GM21723 (cell line): Measurements from ENCODE around the gene CACNA1D.
"Not testable (repeated sequence)": the region's sequence is repeated elsewhere in the genome, so short reads cannot be mapped to it uniquely, and the experiment has no call there.

Source experiments
- ATAC-seq: cut with Tn5 transposase; IDR thresholded peaks from one replicate; pipeline ENCODE4 v1.9.1; 2021; ENCODE audit warnings: mild to moderate bottlenecking, moderate library complexity; ENCODE audit not compliant: unreplicated experiment

The CACNA1D gene

DNA sequence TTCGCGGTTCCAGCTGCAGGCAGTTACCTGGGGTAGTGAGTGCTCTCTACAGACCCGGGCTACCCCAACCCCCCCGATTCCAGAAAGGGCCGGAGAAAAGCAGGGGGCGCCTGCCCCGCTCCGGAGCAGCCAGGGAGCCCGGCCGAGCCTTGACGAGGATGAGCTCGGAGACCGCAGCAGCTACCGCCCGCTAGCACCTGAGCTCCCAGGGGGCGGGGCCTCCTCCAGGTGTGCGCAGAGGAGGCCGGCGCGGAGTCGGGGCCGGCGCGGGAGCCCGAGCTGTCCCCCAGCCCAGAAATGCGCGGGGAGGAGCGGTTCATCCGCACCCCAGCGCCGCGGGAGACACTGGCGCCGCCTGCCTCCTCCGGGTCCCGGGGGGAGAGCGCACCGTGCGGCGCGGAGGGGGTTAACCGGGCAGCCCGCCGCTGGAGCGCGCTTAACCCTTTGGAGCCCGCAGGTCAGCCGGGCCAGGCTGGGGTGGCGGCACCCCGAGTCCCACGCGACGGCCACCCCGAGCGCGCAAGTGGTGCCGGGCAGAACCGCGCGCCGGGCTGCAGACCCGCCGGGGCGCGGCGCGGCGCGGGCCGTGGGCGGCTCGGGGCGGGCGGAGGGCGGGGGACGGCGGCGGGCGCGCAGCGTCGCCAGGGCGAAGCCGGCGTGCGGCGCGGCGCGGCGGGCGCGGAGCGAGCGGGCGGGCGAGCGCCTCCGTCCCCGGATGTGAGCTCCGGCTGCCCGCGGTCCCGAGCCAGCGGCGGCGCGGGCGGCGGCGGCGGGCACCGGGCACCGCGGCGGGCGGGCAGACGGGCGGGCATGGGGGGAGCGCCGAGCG, at the start of gene CACNA1D:
Gene CACNA1D (plus strand): TSS at position 649 of the 829 bp plus-strand sequence. CDS start 556 bp downstream, outside the sequence.
- ATAC-seq = no peak

- ATAC-seq = no peak
These were observed 37.3 kb upstream of the CACNA1D start for GRCh38 chr3:53457068-53457467.

- no peak for ATAC-seq
These were observed 34.1 kb upstream of the CACNA1D start for GRCh38 chr3:53460326-53460725.

GRCh38 chr3:53464424-53464823, 30.0 kb upstream of the CACNA1D start:
- ATAC-seq = no peak

GRCh38 chr3:53469758-53470157, 24.7 kb upstream of the CACNA1D start:
- not testable (repeated sequence) for ATAC-seq

DNA sequence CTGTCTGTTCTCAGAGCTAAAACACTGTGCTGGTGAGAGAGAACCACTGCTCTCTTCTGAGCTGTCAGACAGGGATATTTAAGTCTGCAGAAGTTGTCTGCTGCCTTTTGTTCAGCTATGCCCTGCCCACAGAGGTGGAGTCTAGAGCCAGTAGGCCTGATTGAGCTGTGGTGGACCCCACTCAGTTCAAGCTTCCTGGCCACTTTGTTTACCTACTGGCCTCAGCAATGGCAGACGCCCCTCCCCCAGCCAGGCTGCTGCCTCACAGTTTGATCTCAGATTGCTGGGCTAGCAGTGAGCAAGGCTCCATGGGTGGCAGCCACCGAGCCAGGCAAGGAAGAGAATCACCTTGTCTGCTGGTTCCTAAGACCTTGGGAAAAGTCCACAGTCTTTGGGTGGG, 21.0 kb upstream of the CACNA1D start:
- ATAC-seq = no peak

DNA sequence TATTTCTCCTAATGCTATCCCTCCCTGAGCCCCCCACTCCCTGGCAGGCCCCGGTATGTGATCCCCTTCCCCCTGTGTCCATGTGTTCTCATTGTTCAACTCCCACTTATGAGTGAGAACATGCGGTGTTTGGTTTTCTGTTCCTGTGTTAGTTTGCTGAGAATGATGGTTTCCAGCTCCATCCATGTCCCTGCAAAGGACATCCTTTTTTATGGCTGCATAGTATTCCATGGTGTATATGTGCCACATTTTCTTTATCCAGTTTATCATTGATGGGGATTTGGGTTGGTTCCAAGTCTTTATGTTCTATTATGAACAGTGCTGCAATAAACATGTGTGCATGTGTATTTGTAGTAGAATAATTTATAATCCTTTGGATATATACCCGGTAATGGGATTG, 18.0 kb upstream of the CACNA1D start:
- not testable (repeated sequence) for ATAC-seq

GRCh38 chr3:53477689-53478088, 16.7 kb upstream of the CACNA1D start:
- ATAC-seq = not testable (repeated sequence)

- no peak for ATAC-seq
These were observed 16.1 kb upstream of the CACNA1D start for GRCh38 chr3:53478166-53478830.

DNA sequence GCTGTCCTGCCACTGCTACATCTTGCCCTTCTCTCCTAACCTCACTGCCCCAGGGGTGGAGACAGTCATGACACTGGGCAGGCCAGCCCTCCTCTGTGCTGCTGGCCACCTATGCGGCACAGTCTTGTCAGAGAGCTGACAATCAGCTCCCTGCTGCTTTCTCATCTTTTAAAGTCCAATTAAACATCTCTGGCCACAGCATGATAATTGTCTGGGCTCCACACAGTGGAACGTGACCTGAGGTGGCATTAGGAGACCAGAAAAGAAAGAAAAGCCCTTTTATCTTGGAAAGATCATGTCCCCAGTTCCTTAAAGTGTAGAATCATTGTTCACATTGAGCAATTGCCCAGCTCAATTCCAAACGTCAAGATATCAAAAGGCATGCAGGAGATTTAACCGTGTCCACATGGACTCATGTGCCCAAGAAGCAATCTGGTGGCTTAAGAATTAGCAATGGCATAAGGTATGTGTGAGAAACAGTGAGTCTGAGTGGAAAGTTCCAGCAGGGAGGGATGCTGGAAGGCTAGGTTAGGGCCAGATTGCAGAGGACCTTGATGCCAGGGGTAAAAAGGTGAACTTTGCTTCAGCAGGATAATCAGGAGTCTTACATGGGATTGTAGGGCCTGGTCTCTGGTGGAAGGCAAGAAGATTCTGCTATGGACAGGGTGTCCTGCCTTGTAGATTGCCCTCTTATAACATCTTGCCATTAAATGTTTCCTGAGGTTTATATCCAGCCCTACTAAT, 15.3 kb upstream of the CACNA1D start:
- ATAC-seq = no peak

DNA sequence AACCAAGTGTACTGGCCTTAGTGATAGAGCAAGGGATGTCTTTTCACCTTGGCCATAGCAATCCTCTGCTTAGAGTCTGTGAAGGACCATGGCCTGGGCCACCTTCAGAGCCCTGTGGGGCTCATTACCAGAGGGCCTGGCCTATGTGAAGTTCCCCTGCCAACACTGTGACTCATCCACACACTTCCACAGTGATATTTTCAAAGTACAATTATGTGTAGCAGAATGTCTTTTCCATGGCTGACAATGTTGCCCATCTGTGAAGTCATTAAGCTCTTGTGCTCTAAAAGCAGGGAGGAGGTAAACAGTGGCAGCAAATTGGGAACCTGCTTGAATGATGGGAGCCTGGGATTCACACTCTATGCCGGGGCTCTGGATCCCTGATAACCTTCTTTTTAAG, 12.2 kb upstream of the CACNA1D start:
- ATAC-seq = no peak

GRCh38 chr3:53483821-53484220, 10.6 kb upstream of the CACNA1D start:
- ATAC-seq = no peak

DNA sequence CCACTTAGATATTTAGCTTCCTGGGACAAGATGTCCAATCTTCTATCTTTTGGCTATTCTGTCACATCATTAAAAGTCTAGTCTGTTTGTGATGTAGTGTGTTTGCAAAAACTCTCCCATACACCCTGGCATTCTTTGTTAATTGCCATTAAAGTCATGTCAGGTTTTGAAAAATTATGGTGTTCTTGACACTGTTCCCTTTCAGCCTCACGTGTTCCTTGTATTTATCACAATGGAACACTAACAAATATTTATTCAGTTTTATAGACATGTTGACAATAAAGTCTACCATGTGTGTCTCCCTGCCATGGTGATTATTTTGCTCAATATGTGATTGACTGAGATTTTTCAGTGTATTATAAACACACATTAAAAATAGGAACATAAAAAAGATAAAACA, 9.4 kb upstream of the CACNA1D start:
- ATAC-seq = no peak

- no peak for ATAC-seq
These were observed 8.6 kb upstream of the CACNA1D start for GRCh38 chr3:53485675-53486403.

DNA sequence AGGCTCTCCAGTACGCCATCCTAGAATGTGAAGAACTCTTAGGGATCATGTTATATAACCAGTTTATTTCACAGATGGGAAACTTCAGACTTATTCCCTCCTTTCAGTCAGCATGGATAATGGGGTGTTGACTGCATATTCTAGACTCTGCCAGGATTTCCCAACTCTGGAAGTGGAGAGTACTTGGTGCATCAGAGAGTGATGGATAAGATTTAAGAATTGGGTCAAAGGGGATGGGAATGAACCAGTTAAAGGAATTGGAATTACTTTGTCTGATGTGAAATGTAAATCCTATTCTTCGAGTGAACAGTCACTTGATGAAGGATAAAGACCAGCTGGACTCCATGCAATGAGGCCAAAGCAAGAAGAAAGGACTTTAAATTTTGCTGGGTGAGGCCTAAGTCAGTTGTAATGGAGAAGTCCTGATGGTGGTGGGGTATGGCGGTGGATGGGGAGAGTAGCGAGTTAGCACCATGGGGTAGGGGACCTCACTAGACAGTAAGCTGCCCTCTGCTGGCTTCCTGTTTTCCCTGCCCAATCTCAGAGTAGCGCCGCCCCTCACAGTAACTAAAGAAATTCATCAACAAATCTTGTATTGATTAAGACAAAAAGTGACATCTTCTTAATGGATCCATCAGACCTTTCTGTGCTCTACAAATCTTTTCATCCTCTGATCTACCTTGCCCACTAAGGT, 7.3 kb upstream of the CACNA1D start:
- ATAC-seq = no peak

- no peak for ATAC-seq
These were observed 5.0 kb upstream of the CACNA1D start for GRCh38 chr3:53489386-53489785.

DNA sequence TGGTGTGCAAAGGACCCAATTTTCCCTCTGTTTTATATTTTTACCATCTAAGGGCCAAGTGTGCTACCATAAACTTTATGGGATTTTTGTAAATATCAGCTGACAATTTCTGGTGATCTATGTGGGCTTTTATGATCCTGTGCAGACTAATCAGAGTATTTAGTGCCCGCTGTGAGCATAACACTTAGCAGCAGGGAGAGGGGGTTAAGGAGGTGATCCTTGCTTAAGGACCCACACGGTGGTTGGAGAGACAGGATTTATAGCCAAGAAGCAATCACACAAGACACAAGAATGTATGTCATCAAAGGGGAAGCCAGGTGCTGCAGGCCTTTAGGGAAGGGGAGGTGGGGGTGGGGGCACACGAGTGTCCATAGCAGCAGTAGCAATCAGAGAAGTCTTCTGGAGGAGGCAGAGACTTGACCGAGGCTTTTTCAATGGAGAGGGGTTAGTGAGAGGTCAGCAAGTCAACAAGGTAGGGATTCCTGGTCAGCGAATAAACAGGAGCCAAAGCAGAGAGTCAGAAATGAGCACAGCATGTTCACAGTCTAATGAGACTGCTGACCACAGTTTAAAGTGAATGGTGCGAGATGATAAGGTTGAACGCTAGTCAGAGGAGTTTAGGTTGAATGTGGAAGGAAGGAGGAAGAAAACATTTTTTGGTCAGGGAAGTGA, 4.5 kb upstream of the CACNA1D start:
- ATAC-seq = no peak

- no peak for ATAC-seq
These were observed 3.9 kb upstream of the CACNA1D start for GRCh38 chr3:53490459-53490968.

- no peak for ATAC-seq
These were observed 3.1 kb upstream of the CACNA1D start for GRCh38 chr3:53491276-53491675.

- ATAC-seq = no peak
These were observed 832 bp upstream of the CACNA1D start for GRCh38 chr3:53493595-53493962.
